Measurements from ENCODE around the gene RORC.
"Not testable (repeated sequence)": the region's sequence is repeated elsewhere in the genome, so short reads cannot be mapped to it uniquely, and the experiment has no call there.

The RORC gene

GRCh38 chr1:151803915-151804314, 27.7 kb downstream of the RORC start:
- no peak for DNase-seq

- no peak for DNase-seq
Observed at GRCh38 chr1:151803164-151803563, 28.4 kb downstream of the RORC start.

GRCh38 chr1:151802372-151802771, 29.2 kb downstream of the RORC start:
- DNase-seq: no peak

GRCh38 chr1:151801846-151802245, 29.8 kb downstream of the RORC start:
- no peak for DNase-seq

GRCh38 chr1:151801310-151801820, 30.2 kb downstream of the RORC start:
- no peak for DNase-seq

- no peak for DNase-seq
Observed at GRCh38 chr1:151800830-151801229, 30.8 kb downstream of the RORC start.

- no peak for DNase-seq
Observed at GRCh38 chr1:151799179-151800022, 32.2 kb downstream of the RORC start.

GRCh38 chr1:151798571-151798970, 33.0 kb downstream of the RORC start:
- no peak for DNase-seq

- peak in 1 of 2 experiments; percentile 33 for DNase-seq
Observed at GRCh38 chr1:151790940-151791651, 40.5 kb downstream of the RORC start.

- peak; percentile 98 for DNase-seq
Observed at GRCh38 chr1:151790071-151790939, 41.3 kb downstream of the RORC start, which contains the start of gene TDRKH. Gene TDRKH (minus strand): TSS chr1:151790500. CDS start chr1:151783022, 7,478 bp downstream.

- no peak for DNase-seq
Observed at GRCh38 chr1:151787689-151788088, 43.9 kb downstream of the RORC start.

- no peak for DNase-seq
Observed at GRCh38 chr1:151783796-151784195, 47.8 kb downstream of the RORC start.

- no peak for DNase-seq
Observed at GRCh38 chr1:151782741-151783140, 48.9 kb downstream of the RORC start.

- not testable (repeated sequence) for DNase-seq
Observed at GRCh38 chr1:151782026-151782425, 49.6 kb downstream of the RORC start.

- DNase-seq: not testable (repeated sequence)
Observed at GRCh38 chr1:151780736-151781135, 50.9 kb downstream of the RORC start.

- DNase-seq: no peak
Observed at GRCh38 chr1:151779852-151780251, 51.8 kb downstream of the RORC start.

- DNase-seq: no peak
Observed at GRCh38 chr1:151777317-151777716, 54.3 kb downstream of the RORC start.

- DNase-seq: no peak
Observed at GRCh38 chr1:151776665-151777062, 54.9 kb downstream of the RORC start.

- DNase-seq: no peak
Observed at GRCh38 chr1:151775894-151776664, 55.5 kb downstream of the RORC start.

- no peak for DNase-seq
Observed at GRCh38 chr1:151774256-151774922, 57.2 kb downstream of the RORC start.

GRCh38 chr1:151773702-151774101, 57.9 kb downstream of the RORC start:
- DNase-seq: no peak
